Testis (tissue), 3 donors: ENCODE data around the gene BACH2. TPM values are rescaled to one million over a fixed set of nuclear protein-coding genes. Genes with fewer than 3 reads are reported as not detected.
A peak's percentile ranks its signal among the peaks of the same experiment; 100 is the strongest.

Experiments used
- DNase-seq: peaks from one replicate; pipeline ENCODE4 v3.0.0-alpha.2; 2019
- H3K27ac ChIP-seq, 2 donors: fragments of 200-600 bp; sonication (generic); one replicate each; pipeline ENCODE4 v1.5.1; 2019
- H3K27me3 ChIP-seq: fragments of 200-600 bp; sonication (generic); one replicate; pipeline ENCODE4 v1.5.1; 2019
- H3K36me3 ChIP-seq: fragments of 200-600 bp; sonication (generic); one replicate; pipeline ENCODE4 v1.5.1; 2017; ENCODE audit warnings: low read depth; ENCODE audit errors: missing control alignments
- H3K4me1 ChIP-seq: fragments of 200-600 bp; sonication (generic); one replicate; pipeline ENCODE4 v1.5.1; 2019
- H3K4me3 ChIP-seq, 2 donors: fragments of 200-600 bp; sonication (generic); one replicate each; pipeline ENCODE4 v1.5.1; 2017 to 2019
- H3K9me3 ChIP-seq: fragments of 200-600 bp; sonication (generic); one replicate; pipeline ENCODE4 v1.5.1; 2017
- CTCF ChIP-seq, 3 experiments: fragments of 450-650 bp in 2 of 3; fragments of 200-600 bp in 1 of 3; sonication (generic) in 1 of 3; IDR thresholded peaks; one replicate each; pipeline ENCODE4 v1.5.1; 2016 to 2019; ENCODE audit warnings: antibody characterized with exemption in 3 of 3, mild to moderate bottlenecking in 2 of 3, moderate library complexity in 1 of 3
- POLR2A ChIP-seq: fragments of 450-650 bp; IDR thresholded peaks from one replicate; pipeline ENCODE4 v1.6.1; 2017; ENCODE audit warnings: antibody characterized with exemption, mild to moderate bottlenecking, moderate library complexity
- WGBS, 2 donors: methylation state at CpG; one replicate each; pipeline ENCODE4 v1.1.5; 2018; 5-methylcytosine and 5-hydroxymethylcytosine counted together
- intact Hi-C: fragments of 100-400 bp; cut with DNase I; formaldehyde crosslinking; loops from one replicate; pipeline ENCODE4 v1.15.1; 2023; ENCODE audit warnings: low total_unique reads
- microRNA-seq, 2 donors: library from miRNA; unstranded; fragments of <30 nt; microRNA quantifications; one replicate each; pipeline ENCODE4, GENCODE V29; 2016; ENCODE audit warnings: borderline number of aligned reads in 2 of 2, borderline replicate concordance in 1 of 2
- polyA plus RNA-seq: library from polyadenylated mRNA; stranded (reverse); fragments of 350-450 nt; fragmentation: Illumina TruSeq; extraction: RNeasy Lipid Tissue Mini Kit (QIAGEN cat#74804); gene quantifications from one replicate; pipeline ENCODE4 v1.2.3, GENCODE V29; 2014; ENCODE audit warnings: low read depth, low replicate concordance; ENCODE audit not compliant: insufficient read depth
- small RNA-seq, 2 donors: library from RNA; depleted of rRNA; stranded (forward); fragments of <200 nt; gene quantifications; one replicate each; pipeline ENCODE3, GENCODE V24; 2016
- total RNA-seq, 2 donors: library from RNA; depleted of rRNA; stranded (reverse); fragments of >200 nt; gene quantifications; one replicate each; pipeline ENCODE4 v1.2.3, GENCODE V29; 2016

BACH2 gene
- total and polyA plus RNA-seq, 3 donors from 2014 or later, result 5.0 to 8.3 (median 6.5) TPM

GRCh38 chr6:89887452-89888137 is 409.0 kb downstream of the BACH2 start:
- Histone ChIP-seq H3K36me3 (no peaks in the 10 kb centered on the region), H3K27me3 (no peaks in the 10 kb centered on the region), H3K4me3 (peak overlapping the region in 1 of 2 donors; percentile 12), H3K27ac (no peak overlapping the region), H3K4me1 (no peaks in the 10 kb centered on the region), H3K9me3 (no peaks in the 10 kb centered on the region)
- intact Hi-C loops, result no loop called here
- no peak for DNase-seq
- WGBS, 2 donors, result 13 to 24% methylated on average over 9 to 41 of the region's 43 CpGs
- TF ChIP-seq POLR2A, result no peak
- TF ChIP-seq CTCF (IDR thresholded peaks at IDR 0.05), result no peak

- Histone ChIP-seq H3K4me1 (no peaks in the 10 kb centered on the region), H3K4me3 (no peak overlapping the region), H3K27me3 (no peaks in the 10 kb centered on the region), H3K27ac (no peak overlapping the region), H3K36me3 (no peaks in the 10 kb centered on the region), H3K9me3 (no peaks in the 10 kb centered on the region)
- TF ChIP-seq POLR2A (no peak), CTCF (IDR thresholded peaks at IDR 0.05) (no peak)
- intact Hi-C loops, result no loop called here
- WGBS, 2 donors, result 63 to 76% methylated on average over 29 to 44 of the region's 44 CpGs
- no peak for DNase-seq
Observed at GRCh38 chr6:89886378-89887120, 410.1 kb downstream of the BACH2 start.

Small RNAs within 50 kb of the gene (microRNA-seq; reads per million reads assigned to microRNA genes)
- 0 reads per million in 2 donors for gene MIR4464

Small RNAs within 50 kb of the gene (small RNA-seq; reads per million reads assigned to genes)
- gene MIR4464 (0 reads per million in 2 donors), gene RF00019 (0 reads per million in 2 donors), gene RN7SKP110 (0 reads per million in 2 donors)
